HepG2 (cell line): ENCODE measurements around the gene NUDT13. TPM values are rescaled to one million over a fixed set of nuclear protein-coding genes. Genes with fewer than 3 reads are reported as not detected.

ENCODE experiments used
- CHD2 ChIP-seq: IDR thresholded peaks from 2 replicates; pipeline ENCODE4 v1.6.1; 2011; ENCODE audit warnings: low read depth, low read length, improper control_type of control experiment
- ELF3 ChIP-seq: IDR thresholded peaks from 2 replicates; pipeline ENCODE4 v1.6.1; 2016; ENCODE audit warnings: missing genetic modification reagents, missing compliant biosample characterization
- KDM4B ChIP-seq: sonication (generic); formaldehyde crosslinking; IDR thresholded peaks from 2 replicates; pipeline ENCODE4 v1.4.0; 2020; ENCODE audit warnings: missing genetic modification reagents
- MEIS2 ChIP-seq: sonication (generic); formaldehyde crosslinking; IDR thresholded peaks from 2 replicates; pipeline ENCODE4 v1.9.0; 2021; ENCODE audit warnings: mild to moderate bottlenecking, missing genetic modification reagents
- RBAK ChIP-seq: sonication (generic); formaldehyde crosslinking; IDR thresholded peaks from 2 replicates; pipeline ENCODE4 v1.5.1; 2020; ENCODE audit warnings: mild to moderate bottlenecking, missing genetic modification reagents
- REPIN1 ChIP-seq: sonication (generic); formaldehyde crosslinking; IDR thresholded peaks from 2 replicates; pipeline ENCODE4 v1.8.0; 2022; ENCODE audit warnings: missing genetic modification reagents, low read depth, mild to moderate bottlenecking, borderline replicate concordance
- RFXANK ChIP-seq: IDR thresholded peaks from 2 replicates; pipeline ENCODE4 v1.6.1; 2016
- SAP130 ChIP-seq: IDR thresholded peaks from 2 replicates; pipeline ENCODE4 v1.6.1; 2016; ENCODE audit warnings: low read depth
- SRSF1 ChIP-seq: fragments of 200-400 bp; formaldehyde crosslinking; optimal IDR thresholded peaks from 2 replicates; pipeline ENCODE3; 2017; ENCODE audit warnings: mild to moderate bottlenecking, low read depth, low read length, moderate library complexity
- U2AF2 ChIP-seq: fragments of 200-400 bp; formaldehyde crosslinking; IDR thresholded peaks from 2 replicates; pipeline ENCODE4 v1.6.1; 2017; ENCODE audit warnings: low read depth, mild to moderate bottlenecking, low read length
- ZFP41 ChIP-seq: sonication (generic); formaldehyde crosslinking; IDR thresholded peaks from 2 replicates; pipeline ENCODE4 v1.4.0; 2020; ENCODE audit warnings: mild to moderate bottlenecking, missing genetic modification reagents, borderline replicate concordance
- ZNF432 ChIP-seq: sonication (generic); formaldehyde crosslinking; IDR thresholded peaks from 2 replicates; pipeline ENCODE4 v1.5.0; 2020; ENCODE audit warnings: missing genetic modification reagents, mild to moderate bottlenecking, borderline replicate concordance
- ZNF446 ChIP-seq: sonication (generic); formaldehyde crosslinking; IDR thresholded peaks from 2 replicates; pipeline ENCODE4 v1.5.0; 2020; ENCODE audit warnings: mild to moderate bottlenecking, missing genetic modification reagents
- polyA plus RNA-seq, 8 experiments: library from polyadenylated mRNA; depleted of rRNA in 3 of 8; stranded (reverse) in 7 of 8; unstranded in 1 of 8; fragments of >200 nt; fragmentation: Illumina TruSeq in 4 of 8; extraction: Trizol in 4 of 8; gene quantifications; 2 replicates each; pipeline versions ENCODE4 v1.2.1 to v1.2.3, GENCODE V29; 2011 to 2016; ENCODE audit warnings: low read depth in 4 of 8, missing spikeins in 1 of 8, mixed read lengths in 1 of 8; ENCODE audit not compliant: insufficient read depth in 1 of 8
- total RNA-seq, 5 experiments: library from RNA; depleted of rRNA; stranded (reverse); fragments of >200 nt; fragmentation: Illumina TruSeq; extraction: Trizol; gene quantifications; 2 replicates each; pipeline ENCODE4 v1.2.3, GENCODE V29; 2016; ENCODE audit warnings: low read depth in 1 of 5
- TF ChIP-seq, protein P1 (sequence below): fragments of 450-650 bp; IDR thresholded peaks from 2 replicates; pipeline ENCODE4 v1.6.1; 2016
- TF ChIP-seq, protein P2 (sequence below): sonication (generic); formaldehyde crosslinking; IDR thresholded peaks from 2 replicates; pipeline ENCODE4 v1.4.0; 2020; ENCODE audit warnings: missing genetic modification reagents
- TF ChIP-seq, protein P3 (sequence below): sonication (generic); formaldehyde crosslinking; conservative IDR thresholded peaks from 2 replicates; pipeline ENCODE4 v1.8.0; 2022; ENCODE audit warnings: low read depth, missing genetic modification reagents
- TF ChIP-seq, protein P4 (sequence below): sonication (generic); formaldehyde crosslinking; conservative IDR thresholded peaks from 2 replicates; pipeline ENCODE4 v1.4.0; 2020; ENCODE audit warnings: missing genetic modification reagents
- TF ChIP-seq, protein P5 (sequence below): sonication (generic); formaldehyde crosslinking; IDR thresholded peaks from 2 replicates; pipeline ENCODE4 v1.5.0; 2020; ENCODE audit warnings: missing genetic modification reagents

The NUDT13 gene
- total and polyA plus RNA-seq, 2 of the 13 experiments (the other 11 are each of a cell fraction or from before 2014, with no cell fraction given), result 4.2 to 6.5 TPM

DNA sequence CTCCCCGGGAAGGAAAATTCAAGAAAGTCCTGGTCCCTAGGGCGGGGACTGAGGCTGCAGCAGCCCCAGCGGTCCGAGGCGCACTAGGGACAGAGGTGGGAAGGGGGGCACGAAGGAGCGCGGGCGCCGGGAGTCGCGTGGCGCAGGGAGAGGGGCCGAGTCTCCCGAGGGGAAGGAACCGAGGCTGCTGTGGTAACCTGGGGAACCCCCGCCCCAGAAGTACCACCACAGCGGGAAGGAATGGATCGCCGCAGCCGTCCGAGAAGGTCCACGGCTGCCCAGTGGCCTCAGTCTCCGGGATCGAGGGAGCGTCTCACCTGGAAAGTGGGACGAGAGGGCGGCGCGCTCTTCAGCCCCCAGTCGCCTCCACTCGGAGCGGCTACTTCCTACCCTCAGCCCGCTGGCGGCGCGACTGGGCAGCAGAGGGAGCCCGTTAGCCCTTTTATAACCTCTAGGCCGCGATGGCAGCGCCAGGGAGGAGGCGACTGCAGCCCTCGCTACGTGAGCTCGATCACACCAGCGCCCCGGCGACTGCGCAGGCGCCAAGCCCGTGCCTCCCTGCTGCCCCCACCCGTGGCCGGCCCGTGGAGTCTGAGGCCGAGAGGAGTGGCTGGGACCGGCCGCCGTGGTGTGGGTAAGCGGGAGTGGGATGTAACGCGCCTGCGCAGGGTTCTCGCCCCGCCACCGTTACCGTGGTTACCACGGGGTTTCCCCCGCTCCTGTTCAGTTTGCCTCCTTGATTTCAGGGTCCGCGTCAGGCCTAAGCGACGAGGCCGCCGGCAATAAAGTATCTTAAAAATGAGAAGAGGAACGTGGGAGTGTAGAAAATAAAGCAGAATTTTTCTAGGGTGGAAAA, 13.6 kb upstream of the NUDT13 start, which contains the start of gene P4HA1 (continued):
- TF ChIP-seq ZNF432 (CRISPR knock-in tag), result no peak
- TF ChIP-seq, protein P1, sequence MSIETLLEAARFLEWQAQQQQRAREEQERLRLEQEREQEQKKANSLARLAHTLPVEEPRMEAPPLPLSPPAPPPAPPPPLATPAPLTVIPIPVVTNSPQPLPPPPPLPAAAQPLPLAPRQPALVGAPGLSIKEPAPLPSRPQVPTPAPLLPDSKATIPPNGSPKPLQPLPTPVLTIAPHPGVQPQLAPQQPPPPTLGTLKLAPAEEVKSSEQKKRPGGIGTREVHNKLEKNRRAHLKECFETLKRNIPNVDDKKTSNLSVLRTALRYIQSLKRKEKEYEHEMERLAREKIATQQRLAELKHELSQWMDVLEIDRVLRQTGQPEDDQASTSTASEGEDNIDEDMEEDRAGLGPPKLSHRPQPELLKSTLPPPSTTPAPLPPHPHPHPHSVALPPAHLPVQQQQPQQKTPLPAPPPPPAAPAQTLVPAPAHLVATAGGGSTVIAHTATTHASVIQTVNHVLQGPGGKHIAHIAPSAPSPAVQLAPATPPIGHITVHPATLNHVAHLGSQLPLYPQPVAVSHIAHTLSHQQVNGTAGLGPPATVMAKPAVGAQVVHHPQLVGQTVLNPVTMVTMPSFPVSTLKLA, result no peak
- no peak for TF ChIP-seq RBAK (CRISPR knock-in tag)
- TF ChIP-seq CHD2, result peak; percentile 31; the same call in 1 of the 2 replicates
- TF ChIP-seq KDM4B (CRISPR knock-in tag), result no peak
- no peak for TF ChIP-seq ZNF446 (CRISPR knock-in tag)
- TF ChIP-seq, protein P2, sequence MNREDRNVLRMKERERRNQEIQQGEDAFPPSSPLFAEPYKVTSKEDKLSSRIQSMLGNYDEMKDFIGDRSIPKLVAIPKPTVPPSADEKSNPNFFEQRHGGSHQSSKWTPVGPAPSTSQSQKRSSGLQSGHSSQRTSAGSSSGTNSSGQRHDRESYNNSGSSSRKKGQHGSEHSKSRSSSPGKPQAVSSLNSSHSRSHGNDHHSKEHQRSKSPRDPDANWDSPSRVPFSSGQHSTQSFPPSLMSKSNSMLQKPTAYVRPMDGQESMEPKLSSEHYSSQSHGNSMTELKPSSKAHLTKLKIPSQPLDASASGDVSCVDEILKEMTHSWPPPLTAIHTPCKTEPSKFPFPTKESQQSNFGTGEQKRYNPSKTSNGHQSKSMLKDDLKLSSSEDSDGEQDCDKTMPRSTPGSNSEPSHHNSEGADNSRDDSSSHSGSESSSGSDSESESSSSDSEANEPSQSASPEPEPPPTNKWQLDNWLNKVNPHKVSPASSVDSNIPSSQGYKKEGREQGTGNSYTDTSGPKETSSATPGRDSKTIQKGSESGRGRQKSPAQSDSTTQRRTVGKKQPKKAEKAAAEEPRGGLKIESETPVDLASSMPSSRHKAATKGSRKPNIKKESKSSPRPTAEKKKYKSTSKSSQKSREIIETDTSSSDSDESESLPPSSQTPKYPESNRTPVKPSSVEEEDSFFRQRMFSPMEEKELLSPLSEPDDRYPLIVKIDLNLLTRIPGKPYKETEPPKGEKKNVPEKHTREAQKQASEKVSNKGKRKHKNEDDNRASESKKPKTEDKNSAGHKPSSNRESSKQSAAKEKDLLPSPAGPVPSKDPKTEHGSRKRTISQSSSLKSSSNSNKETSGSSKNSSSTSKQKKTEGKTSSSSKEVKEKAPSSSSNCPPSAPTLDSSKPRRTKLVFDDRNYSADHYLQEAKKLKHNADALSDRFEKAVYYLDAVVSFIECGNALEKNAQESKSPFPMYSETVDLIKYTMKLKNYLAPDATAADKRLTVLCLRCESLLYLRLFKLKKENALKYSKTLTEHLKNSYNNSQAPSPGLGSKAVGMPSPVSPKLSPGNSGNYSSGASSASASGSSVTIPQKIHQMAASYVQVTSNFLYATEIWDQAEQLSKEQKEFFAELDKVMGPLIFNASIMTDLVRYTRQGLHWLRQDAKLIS (CRISPR knock-in tag), result peak; percentile 87
- peak; percentile 93 for TF ChIP-seq MEIS2
- peak; percentile 84 for TF ChIP-seq ZFP41 (CRISPR knock-in tag)
- TF ChIP-seq SRSF1, result no peak
- TF ChIP-seq, protein P3, sequence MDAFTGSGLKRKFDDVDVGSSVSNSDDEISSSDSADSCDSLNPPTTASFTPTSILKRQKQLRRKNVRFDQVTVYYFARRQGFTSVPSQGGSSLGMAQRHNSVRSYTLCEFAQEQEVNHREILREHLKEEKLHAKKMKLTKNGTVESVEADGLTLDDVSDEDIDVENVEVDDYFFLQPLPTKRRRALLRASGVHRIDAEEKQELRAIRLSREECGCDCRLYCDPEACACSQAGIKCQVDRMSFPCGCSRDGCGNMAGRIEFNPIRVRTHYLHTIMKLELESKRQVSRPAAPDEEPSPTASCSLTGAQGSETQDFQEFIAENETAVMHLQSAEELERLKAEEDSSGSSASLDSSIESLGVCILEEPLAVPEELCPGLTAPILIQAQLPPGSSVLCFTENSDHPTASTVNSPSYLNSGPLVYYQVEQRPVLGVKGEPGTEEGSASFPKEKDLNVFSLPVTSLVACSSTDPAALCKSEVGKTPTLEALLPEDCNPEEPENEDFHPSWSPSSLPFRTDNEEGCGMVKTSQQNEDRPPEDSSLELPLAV (CRISPR knock-in tag), result no peak
- peak; percentile 77 for TF ChIP-seq ELF3 (CRISPR knock-in tag)
- peak; percentile 73; the same call in 1 of the 2 replicates for TF ChIP-seq REPIN1 (CRISPR knock-in tag)
- TF ChIP-seq, protein P4, sequence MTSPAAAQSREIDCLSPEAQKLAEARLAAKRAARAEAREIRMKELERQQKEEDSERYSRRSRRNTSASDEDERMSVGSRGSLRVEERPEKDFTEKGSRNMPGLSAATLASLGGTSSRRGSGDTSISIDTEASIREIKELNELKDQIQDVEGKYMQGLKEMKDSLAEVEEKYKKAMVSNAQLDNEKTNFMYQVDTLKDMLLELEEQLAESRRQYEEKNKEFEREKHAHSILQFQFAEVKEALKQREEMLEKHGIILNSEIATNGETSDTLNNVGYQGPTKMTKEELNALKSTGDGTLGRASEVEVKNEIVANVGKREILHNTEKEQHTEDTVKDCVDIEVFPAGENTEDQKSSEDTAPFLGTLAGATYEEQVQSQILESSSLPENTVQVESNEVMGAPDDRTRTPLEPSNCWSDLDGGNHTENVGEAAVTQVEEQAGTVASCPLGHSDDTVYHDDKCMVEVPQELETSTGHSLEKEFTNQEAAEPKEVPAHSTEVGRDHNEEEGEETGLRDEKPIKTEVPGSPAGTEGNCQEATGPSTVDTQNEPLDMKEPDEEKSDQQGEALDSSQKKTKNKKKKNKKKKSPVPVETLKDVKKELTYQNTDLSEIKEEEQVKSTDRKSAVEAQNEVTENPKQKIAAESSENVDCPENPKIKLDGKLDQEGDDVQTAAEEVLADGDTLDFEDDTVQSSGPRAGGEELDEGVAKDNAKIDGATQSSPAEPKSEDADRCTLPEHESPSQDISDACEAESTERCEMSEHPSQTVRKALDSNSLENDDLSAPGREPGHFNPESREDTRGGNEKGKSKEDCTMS (CRISPR knock-in tag), result no peak
- peak; percentile 78 for TF ChIP-seq SAP130
- TF ChIP-seq, protein P5, sequence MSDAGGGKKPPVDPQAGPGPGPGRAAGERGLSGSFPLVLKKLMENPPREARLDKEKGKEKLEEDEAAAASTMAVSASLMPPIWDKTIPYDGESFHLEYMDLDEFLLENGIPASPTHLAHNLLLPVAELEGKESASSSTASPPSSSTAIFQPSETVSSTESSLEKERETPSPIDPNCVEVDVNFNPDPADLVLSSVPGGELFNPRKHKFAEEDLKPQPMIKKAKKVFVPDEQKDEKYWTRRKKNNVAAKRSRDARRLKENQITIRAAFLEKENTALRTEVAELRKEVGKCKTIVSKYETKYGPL, result no peak
- peak; percentile 75; the same call in 1 of the 2 replicates for TF ChIP-seq RFXANK (CRISPR knock-in tag)
- TF ChIP-seq U2AF2, result no peak
